HUES64 (cell line): ENCODE data around the gene IMPA2.
A peak's percentile ranks its signal among the peaks of the same experiment; 100 is the strongest.
"Not testable (repeated sequence)": the region's sequence is repeated elsewhere in the genome, so short reads cannot be mapped to it uniquely, and the experiment has no call there.

Experiments
- H3K27ac ChIP-seq: 2 replicates; pipeline ENCODE4 v1.7.0; 2013; ENCODE audit warnings: low read depth, low read length, inconsistent platforms
- H3K27me3 ChIP-seq: 2 replicates; pipeline ENCODE4 v1.6.1; 2013; ENCODE audit warnings: mild to moderate bottlenecking, low read length; ENCODE audit not compliant: insufficient read depth
- H3K36me3 ChIP-seq: 2 replicates; pipeline ENCODE4 v1.6.1; 2013; ENCODE audit warnings: mild to moderate bottlenecking, low read length; ENCODE audit not compliant: insufficient read depth
- H3K4me1 ChIP-seq: 2 replicates; pipeline ENCODE4 v1.6.1; 2013; ENCODE audit warnings: mild to moderate bottlenecking, low read length, moderate library complexity; ENCODE audit not compliant: insufficient read depth
- H3K4me3 ChIP-seq: 2 replicates; pipeline ENCODE4 v1.5.1; 2013; ENCODE audit warnings: mild to moderate bottlenecking, low read length, moderate library complexity
- H3K9ac ChIP-seq: 2 replicates; pipeline ENCODE4 v1.6.1; 2013; ENCODE audit warnings: mild to moderate bottlenecking, low read depth, low read length
- H3K9me3 ChIP-seq: 2 replicates; pipeline ENCODE4 v1.6.1; 2013; ENCODE audit warnings: low read depth, low read length; ENCODE audit not compliant: insufficient read depth
- WGBS: fragments of 150-250, 120-280 bp; methylation state at CpG from one replicate; pipeline ENCODE4 v1.1.7; 2013; ENCODE audit warnings: missing lambda C conversion rate; 5-methylcytosine and 5-hydroxymethylcytosine counted together

The IMPA2 gene

DNA sequence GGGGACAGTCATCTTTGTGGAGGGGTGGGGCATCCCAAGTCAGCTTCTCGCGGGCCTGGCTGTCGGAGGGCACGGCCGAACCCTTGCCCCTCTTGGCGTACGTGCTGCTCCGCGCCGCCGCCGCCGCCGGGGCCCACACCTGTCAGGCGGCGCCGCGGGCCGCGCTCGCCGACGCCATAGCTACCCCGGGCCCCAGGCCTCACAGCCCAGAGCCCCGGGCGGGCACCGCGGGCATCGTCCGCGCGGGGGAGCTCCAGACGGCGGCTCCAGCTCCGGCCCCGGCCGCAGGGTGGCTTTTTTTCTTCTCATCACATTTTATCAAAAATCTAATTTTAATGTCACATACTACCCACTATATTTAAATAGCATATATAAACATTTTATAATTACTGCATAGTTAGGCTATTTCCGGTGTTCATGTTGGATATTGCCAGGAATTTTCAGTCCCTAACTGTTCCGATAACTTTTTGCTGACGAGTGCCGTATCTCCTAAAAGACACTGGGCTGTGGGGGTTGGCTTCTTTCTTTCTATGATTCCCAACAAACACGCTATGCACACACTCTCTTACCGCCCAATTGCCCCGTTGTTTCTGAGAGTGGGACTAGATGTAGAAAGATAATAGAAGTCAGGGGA is 87.1 kb downstream of the IMPA2 start:
- WGBS, result 95% methylated on average over 43 of the region's 44 CpGs
- not testable (repeated sequence) for H3K9me3 ChIP-seq, H3K27me3 ChIP-seq, H3K36me3 ChIP-seq, H3K9ac ChIP-seq, H3K4me3 ChIP-seq, H3K27ac ChIP-seq, H3K4me1 ChIP-seq

DNA sequence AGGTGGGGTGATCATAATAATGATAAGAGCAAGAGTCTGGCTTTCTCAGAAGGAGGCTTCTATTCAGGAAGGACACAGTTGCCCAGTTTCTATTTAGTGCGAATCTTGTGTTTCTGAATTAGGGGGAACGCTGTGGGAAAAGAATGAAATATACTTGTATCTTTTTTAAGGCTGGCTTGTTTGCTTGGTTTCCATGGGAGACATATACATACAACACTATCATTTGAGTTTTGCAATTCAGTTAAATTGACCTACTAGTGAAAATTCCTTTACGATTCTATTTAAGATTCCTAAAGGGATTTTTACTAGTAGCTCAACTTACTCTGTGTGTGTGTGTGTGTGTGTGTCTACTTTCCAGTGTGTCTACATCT is 87.6 kb downstream of the IMPA2 start:
- Histone ChIP-seq H3K4me1 (no peaks in the 10 kb centered on the region), H3K4me3 (no peak overlapping the region), H3K9me3 (no peaks in the 10 kb centered on the region), H3K27ac (no peak overlapping the region), H3K9ac (no peak overlapping the region), H3K36me3 (no peaks in the 10 kb centered on the region), H3K27me3 (no peaks in the 10 kb centered on the region)
- 81% methylated on average over 3 of the region's 3 CpGs for WGBS

DNA sequence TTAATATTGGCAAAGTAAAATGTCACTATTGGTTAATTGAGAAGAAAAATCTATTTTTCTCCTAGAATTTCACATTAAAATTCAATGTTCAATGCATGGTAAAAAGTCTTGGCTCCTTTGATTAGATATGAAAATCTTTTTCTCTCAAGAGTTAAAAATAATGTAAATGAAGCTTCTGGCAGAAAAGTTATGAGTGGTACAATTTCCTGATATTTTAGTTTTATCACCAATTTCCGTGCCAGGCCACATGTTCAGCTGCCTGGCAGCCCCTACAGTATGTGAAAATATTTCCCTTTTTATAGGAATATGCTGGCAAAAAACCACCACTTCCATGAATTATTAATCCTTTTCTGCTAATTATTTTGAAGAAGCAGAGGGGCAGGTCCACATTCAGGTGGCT is 89.8 kb downstream of the IMPA2 start:
- not testable (repeated sequence) for H3K36me3 ChIP-seq, H3K4me3 ChIP-seq, H3K9ac ChIP-seq, H3K27ac ChIP-seq, H3K9me3 ChIP-seq, H3K4me1 ChIP-seq
- H3K27me3 ChIP-seq, result peaks cover 14% of the 10 kb centered on the region
- no CpG with 5 or more reads among the region's 1 CpG for WGBS

DNA sequence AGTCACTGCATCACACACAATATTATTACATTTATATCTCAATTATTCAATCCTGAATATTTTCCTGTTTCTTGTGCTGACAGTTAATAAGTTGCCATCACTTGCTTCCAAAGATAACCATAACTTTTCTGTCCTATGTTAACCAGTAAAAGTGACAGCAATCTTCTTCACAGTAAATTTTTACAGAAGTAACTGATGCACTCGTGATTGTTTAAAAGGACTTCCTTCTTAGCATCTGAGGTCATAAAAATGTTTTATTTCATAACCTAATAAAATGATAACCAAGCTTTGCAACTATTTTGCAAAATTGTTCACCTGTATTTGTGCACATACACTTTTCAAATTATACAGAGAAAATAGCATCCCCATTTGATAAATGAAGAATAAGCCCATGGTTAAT is 91.7 kb downstream of the IMPA2 start:
- no peaks in the 10 kb centered on the region for H3K36me3 ChIP-seq
- no peaks in the 10 kb centered on the region for H3K9me3 ChIP-seq
- no peaks in the 10 kb centered on the region for H3K4me1 ChIP-seq
- H3K27ac ChIP-seq, result no peak overlapping the region
- H3K4me3 ChIP-seq, result no peak overlapping the region
- 100% methylated on average over 1 of the region's 1 CpG for WGBS
- peaks cover 16% of the 10 kb centered on the region for H3K27me3 ChIP-seq
- no peak overlapping the region for H3K9ac ChIP-seq

DNA sequence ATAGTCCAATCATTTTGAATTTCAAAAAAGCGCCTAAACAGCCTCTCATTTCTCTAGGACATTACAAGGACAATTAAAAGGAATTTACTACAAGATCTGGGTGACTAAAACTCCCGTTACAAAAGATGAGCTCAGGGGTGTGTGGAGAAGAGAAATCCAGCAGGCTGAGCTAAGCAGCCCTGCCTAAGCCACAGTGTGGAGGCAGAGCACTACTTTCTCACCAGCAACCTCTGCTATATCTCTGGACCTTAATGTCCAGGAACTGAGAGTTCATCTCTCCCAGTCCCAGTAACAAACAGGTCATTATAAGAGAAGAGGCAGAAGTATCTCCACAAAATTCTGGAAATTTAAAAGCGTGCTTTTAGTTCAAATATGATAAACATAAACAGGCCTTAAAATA is 93.4 kb downstream of the IMPA2 start:
- H3K9me3 ChIP-seq, result no peaks in the 10 kb centered on the region
- 92% methylated on average over 3 of the region's 3 CpGs for WGBS

DNA sequence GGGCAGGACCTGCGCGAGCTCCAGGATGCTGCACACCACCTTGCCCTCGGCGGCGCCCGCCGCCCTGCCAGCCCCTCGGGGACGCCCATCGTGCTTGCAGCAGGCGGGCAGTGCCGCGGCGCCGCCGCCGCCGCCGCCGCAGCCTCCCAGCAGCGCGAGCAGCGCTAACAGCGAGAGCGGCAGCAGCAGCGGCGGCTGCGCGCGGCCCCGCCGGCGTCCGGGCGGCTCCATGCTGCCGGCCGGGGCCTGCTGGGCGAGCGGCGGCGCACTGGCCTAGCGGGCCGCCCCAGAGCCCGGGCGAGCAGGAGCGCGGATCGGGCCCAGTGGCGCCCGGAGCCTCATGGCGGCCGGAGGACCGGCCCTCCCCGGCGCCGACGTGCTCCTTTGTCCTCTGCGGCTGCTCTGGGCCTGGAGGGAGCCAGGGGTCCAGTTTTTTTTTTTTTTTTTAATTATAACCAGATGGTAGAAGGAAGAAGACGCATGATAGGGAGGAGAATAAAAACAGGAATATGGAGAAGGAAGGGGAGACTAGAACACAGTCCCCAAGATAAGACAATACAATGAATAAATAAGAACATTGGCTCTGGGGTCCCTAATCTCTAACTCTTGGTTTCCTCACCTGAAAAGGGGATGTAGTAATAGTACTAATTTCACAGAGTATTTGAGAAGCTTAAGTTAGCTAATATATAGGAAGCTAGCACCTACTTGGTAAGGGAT is 95.3 kb downstream of the IMPA2 start:
- Histone ChIP-seq H3K9ac (peak overlapping the region; percentile 68), H3K36me3 (no peaks in the 10 kb centered on the region), H3K27ac (no peak overlapping the region), H3K4me3 (peak overlapping the region; percentile 45), H3K27me3 (peaks cover 16% of the 10 kb centered on the region), H3K4me1 (no peaks in the 10 kb centered on the region), H3K9me3 (no peaks in the 10 kb centered on the region)
- 3% methylated on average over 59 of the region's 59 CpGs for WGBS

More for the DNA sequence above, 93.4 kb downstream of the IMPA2 start:
- Histone ChIP-seq H3K4me3 (no peak overlapping the region), H3K36me3 (no peaks in the 10 kb centered on the region), H3K4me1 (no peaks in the 10 kb centered on the region), H3K27ac (no peak overlapping the region), H3K27me3 (peaks cover 16% of the 10 kb centered on the region), H3K9ac (no peak overlapping the region)

DNA sequence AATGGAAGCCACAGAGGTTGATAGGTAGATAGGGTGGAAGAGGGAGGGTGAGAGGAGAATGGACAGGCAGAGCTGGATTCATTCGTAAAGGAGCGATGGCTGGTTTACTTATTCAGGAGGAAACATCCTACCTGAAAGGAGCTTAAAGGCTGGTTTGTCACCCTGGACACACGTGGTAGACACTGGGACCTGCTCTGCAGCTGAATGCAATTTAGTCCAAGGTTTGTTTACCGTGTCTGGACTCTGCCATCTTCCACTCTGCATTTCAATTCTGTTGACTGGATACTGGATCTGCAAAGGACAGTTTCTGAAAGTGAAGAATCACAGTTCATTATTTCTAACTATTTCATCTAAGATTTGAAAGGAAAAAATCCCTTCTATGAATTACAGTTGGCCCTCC is 96.7 kb downstream of the IMPA2 start:
- H3K4me1 ChIP-seq, H3K27ac ChIP-seq, H3K4me3 ChIP-seq, H3K9me3 ChIP-seq, H3K36me3 ChIP-seq, H3K9ac ChIP-seq: not testable (repeated sequence)
- WGBS, result 68% methylated on average over 2 of the region's 4 CpGs
- H3K27me3 ChIP-seq, result peaks cover 16% of the 10 kb centered on the region

GRCh38 chr18:12079491-12080237 is 98.4 kb downstream of the IMPA2 start:
- no peaks in the 10 kb centered on the region for H3K36me3 ChIP-seq
- no peak overlapping the region for H3K9ac ChIP-seq
- H3K4me1 ChIP-seq, result no peaks in the 10 kb centered on the region
- H3K9me3 ChIP-seq, result no peaks in the 10 kb centered on the region
- H3K4me3 ChIP-seq, result no peak overlapping the region
- peaks cover 16% of the 10 kb centered on the region for H3K27me3 ChIP-seq
- WGBS, result 93% methylated on average over 4 of the region's 6 CpGs
- no peak overlapping the region for H3K27ac ChIP-seq
